Upper lobe of left lung (tissue), 4 donors: ENCODE measurements around the gene IDS.
"Not testable (repeated sequence)": the region's sequence is repeated elsewhere in the genome, so short reads cannot be mapped to it uniquely, and the experiment has no call there.

Source experiments
- POLR2A ChIP-seq, 4 donors: fragments of 450-650 bp; IDR thresholded peaks; one replicate each; pipeline ENCODE4 v1.5.1; 2016 to 2017; ENCODE audit warnings: antibody characterized with exemption in 4 of 4, mild to moderate bottlenecking in 2 of 4
- POLR2AphosphoS5 ChIP-seq, 2 donors: sonication (generic); formaldehyde crosslinking; IDR thresholded peaks; one replicate each; pipeline ENCODE4 v1.5.1; 2017; ENCODE audit warnings: antibody characterized with exemption in 2 of 2

DNA sequence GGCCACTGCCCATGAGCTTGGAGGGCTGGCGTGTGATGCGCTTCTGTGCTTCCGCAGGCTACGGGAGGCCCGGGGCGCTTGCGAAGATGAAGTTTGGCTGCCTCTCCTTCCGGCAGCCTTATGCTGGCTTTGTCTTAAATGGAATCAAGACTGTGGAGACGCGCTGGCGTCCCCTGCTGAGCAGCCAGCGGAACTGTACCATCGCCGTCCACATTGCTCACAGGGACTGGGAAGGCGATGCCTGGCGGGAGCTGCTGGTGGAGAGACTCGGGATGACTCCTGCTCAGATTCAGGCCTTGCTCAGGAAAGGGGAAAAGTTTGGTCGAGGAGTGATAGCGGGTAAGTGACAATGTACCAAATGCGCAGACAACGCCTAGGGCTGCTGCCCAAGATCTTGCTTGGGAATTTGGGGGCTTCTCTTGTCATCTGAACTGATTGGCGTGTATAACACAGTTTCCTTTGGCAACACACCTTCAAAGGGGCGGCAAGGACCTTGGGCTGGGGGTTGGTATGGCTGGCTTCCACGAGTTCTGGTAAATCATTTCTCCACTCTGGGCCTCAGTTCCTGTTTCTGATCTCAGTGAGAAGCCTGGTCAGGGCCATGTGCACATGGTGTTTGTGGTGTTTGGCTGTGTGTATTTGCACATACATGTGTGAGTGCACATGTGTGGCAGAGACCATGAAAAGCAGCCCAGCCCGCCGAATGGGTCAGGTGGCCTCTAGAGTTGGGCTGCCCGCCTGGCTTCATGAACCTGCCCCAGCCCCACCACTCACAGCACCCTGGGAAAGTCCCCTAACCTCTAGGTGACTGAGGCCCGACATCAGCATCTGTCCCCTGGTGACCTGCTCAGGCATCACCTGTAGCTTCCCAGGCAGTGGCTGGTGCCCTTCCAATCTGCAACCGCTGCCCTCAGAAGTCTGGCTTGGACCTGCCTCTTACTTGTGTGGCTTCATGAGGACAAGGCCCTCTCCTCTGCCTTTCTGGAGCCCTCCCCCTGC, 40.7 kb upstream of the IDS start:
- TF ChIP-seq POLR2A, POLR2AphosphoS5 (IDR thresholded peaks at IDR 0.05): not testable (repeated sequence)
